ENCODE measurements around the gene CLSTN3. TPM values are rescaled to one million over a fixed set of nuclear protein-coding genes. Genes with fewer than 3 reads are reported as not detected.

CLSTN3 gene
- polyA plus RNA-seq, 1 of the 3 experiments (the other 2 are of a cell fraction) = 12.7 TPM

- Histone ChIP-seq H3K4me1 (ENCODE audit: control insufficient read depth in 1 of 2, insufficient read depth in 2 of 2, low read depth in 1 of 2, low read length in 1 of 2) (no peaks in the 10 kb centered on the region), H3K9ac (no peak overlapping the region), H3K79me2 (ENCODE audit: insufficient read depth) (no peaks in the 10 kb centered on the region), H2AFZ (ENCODE audit: low read depth) (no peak overlapping the region), H3F3A (replicated peaks; ENCODE audit: insufficient read depth) (no peaks in the 10 kb centered on the region), H3K4me3 (ENCODE audit: low read depth in 2 of 2, low read length in 1 of 2) (no peak overlapping the region; a peak in 1 of 4 replicates), H4K20me1 (ENCODE audit: insufficient read depth) (no peaks in the 10 kb centered on the region), H3K4me2 (no peak overlapping the region), H3K27me3 (ENCODE audit: insufficient read depth) (no peaks in the 10 kb centered on the region), H3K9me3 (no peaks in the 10 kb centered on the region), H3K9me2 (no peaks in the 10 kb centered on the region), H3K27ac (ENCODE audit: low read depth in 2 of 2, low read length in 1 of 2) (no peak overlapping the region), H3K36me3 (replicated peaks in 1 of 2; ENCODE audit: control insufficient read depth in 1 of 2, insufficient read depth in 2 of 2, low read length in 1 of 2) (peaks cover 0 to 2% of the 10 kb centered on the region in 2 experiments)
- CTCF ChIA-PET = interaction anchor here (0.6 to 3.9 kb wide), 11 partner anchors 11 to 165 kb away, joined by 3 to 33 read pairs (median 3); partner anchors contain the start of genes C1S, CLSTN3 and PEX5
- 58% methylated on average over 4 of the region's 5 CpGs for WGBS (ENCODE audit: low lambda C conversion rate)
- DNase-seq = peak; percentile 66
- TF ChIP-seq NFIC (IDR thresholded peaks at IDR 0.05; ENCODE audit: borderline replicate concordance) = no peak
- TF ChIP-seq RAD21 (IDR thresholded peaks at IDR 0.05; ENCODE audit: low read length) = peak; percentile 58
- peak; percentile 64 for TF ChIP-seq CTCF (IDR thresholded peaks at IDR 0.05)
- peak; percentile 61 for TF ChIP-seq SMC3 (IDR thresholded peaks at IDR 0.05; ENCODE audit: low read depth, low read length)
- TF ChIP-seq TCF12 (IDR thresholded peaks at IDR 0.05) = no peak
- no peak for TF ChIP-seq REST (IDR thresholded peaks at IDR 0.05; ENCODE audit: low read depth, low read length)
- POLR2A ChIA-PET = no interaction called here
Observed at GRCh38 chr12:7142056-7142644, 12.0 kb downstream of the CLSTN3 start.

GRCh38 chr12:7142809-7143465, 12.8 kb downstream of the CLSTN3 start:
- Histone ChIP-seq H3K27me3 (ENCODE audit: insufficient read depth) (no peaks in the 10 kb centered on the region), H3K9me3 (no peaks in the 10 kb centered on the region), H3K79me2 (ENCODE audit: insufficient read depth) (no peaks in the 10 kb centered on the region), H3K4me2 (no peak overlapping the region), H3K36me3 (replicated peaks in 1 of 2; ENCODE audit: control insufficient read depth in 1 of 2, insufficient read depth in 2 of 2, low read length in 1 of 2) (peaks cover 0 to 2% of the 10 kb centered on the region in 2 experiments), H3K9ac (no peak overlapping the region), H3K9me2 (no peaks in the 10 kb centered on the region), H3F3A (replicated peaks; ENCODE audit: insufficient read depth) (no peaks in the 10 kb centered on the region), H3K4me1 (ENCODE audit: control insufficient read depth in 1 of 2, insufficient read depth in 2 of 2, low read depth in 1 of 2, low read length in 1 of 2) (no peaks in the 10 kb centered on the region), H4K20me1 (ENCODE audit: insufficient read depth) (no peaks in the 10 kb centered on the region), H2AFZ (ENCODE audit: low read depth) (no peak overlapping the region), H3K27ac (ENCODE audit: low read depth in 2 of 2, low read length in 1 of 2) (no peak overlapping the region), H3K4me3 (ENCODE audit: low read depth in 2 of 2, low read length in 1 of 2) (no peak overlapping the region)
- WGBS (ENCODE audit: low lambda C conversion rate) = 84% methylated on average over 17 of the region's 18 CpGs
- no peak for DNase-seq
- CTCF ChIA-PET = interaction anchor here (0.6 to 3.9 kb wide), 9 partner anchors 10 to 168 kb away, joined by 3 to 49 read pairs (median 3); partner anchors contain the start of gene PEX5
- POLR2A ChIA-PET = no interaction called here
- TF ChIP-seq ZBTB33 (IDR thresholded peaks at IDR 0.05; ENCODE audit: borderline replicate concordance, low read depth) (no peak), PBX3 (IDR thresholded peaks at IDR 0.05) (no peak), CHD2 (IDR thresholded peaks at IDR 0.05; ENCODE audit: low read length, partially characterized antibody) (no peak), EZH2phosphoT487 (IDR thresholded peaks at IDR 0.05; ENCODE audit: borderline replicate concordance, low read depth) (no peak), EP300 (IDR thresholded peaks at IDR 0.05; ENCODE audit: borderline replicate concordance in 1 of 2, low read depth in 1 of 2, low read length in 1 of 2) (no peak), GABPA (IDR thresholded peaks at IDR 0.05; ENCODE audit: low read depth) (no peak), TCF12 (IDR thresholded peaks at IDR 0.05) (no peak), IRF3 (IDR thresholded peaks at IDR 0.05; ENCODE audit: low read depth, low read length) (no peak), RFX5 (IDR thresholded peaks at IDR 0.05; ENCODE audit: low read length) (no peak), MXI1 (IDR thresholded peaks at IDR 0.05; ENCODE audit: low read depth, low read length) (no peak)

All from SK-N-SH (cell line).